Endodermal cell (in vitro differentiated cells): Measurements from ENCODE around the gene PDZRN4. TPM values are rescaled to one million over a fixed set of nuclear protein-coding genes. Genes with fewer than 3 reads are reported as not detected.

Source experiments
- DNase-seq: peaks from one replicate; pipeline ENCODE4 v3.0.0-alpha.2; 2017
- H3K27ac ChIP-seq: 2 replicates; pipeline ENCODE4 v1.5.1; 2013; ENCODE audit warnings: mild to moderate bottlenecking, low read depth, low read length, moderate library complexity
- H3K27me3 ChIP-seq: 2 replicates; pipeline ENCODE4 v1.6.1; 2013; ENCODE audit warnings: mild to moderate bottlenecking, low read length, moderate library complexity; ENCODE audit not compliant: insufficient read depth, control insufficient read depth, poor library complexity, severe bottlenecking
- H3K36me3 ChIP-seq: 2 replicates; pipeline ENCODE4 v1.7.0; 2013; ENCODE audit warnings: mild to moderate bottlenecking, low read length, moderate library complexity; ENCODE audit not compliant: control insufficient read depth, insufficient read depth
- H3K4me1 ChIP-seq: one replicate; pipeline ENCODE4 v1.7.0; 2013; ENCODE audit warnings: low read length; ENCODE audit not compliant: control insufficient read depth, insufficient read depth
- H3K4me3 ChIP-seq: 2 replicates; pipeline ENCODE4 v1.5.1; 2013; ENCODE audit warnings: mild to moderate bottlenecking, low read length, moderate library complexity
- H3K9ac ChIP-seq: 2 replicates; pipeline ENCODE4 v1.6.1; 2013; ENCODE audit warnings: mild to moderate bottlenecking, low read length, moderate library complexity; ENCODE audit not compliant: poor library complexity, severe bottlenecking; ENCODE audit errors: extremely low read depth
- H3K9me3 ChIP-seq: 2 replicates; pipeline ENCODE4 v1.6.1; 2013; ENCODE audit warnings: mild to moderate bottlenecking, low read length, moderate library complexity; ENCODE audit not compliant: control insufficient read depth
- H3K27ac Mint-ChIP-seq: 2 replicates; pipeline ENCODE4 v1.8.0; 2020; ENCODE audit warnings: mixed read lengths
- H3K27me3 Mint-ChIP-seq: 2 replicates; pipeline ENCODE4 v1.8.0; 2021; ENCODE audit warnings: mild to moderate bottlenecking, mixed read lengths; ENCODE audit not compliant: insufficient read depth
- H3K36me3 Mint-ChIP-seq: 2 replicates; pipeline ENCODE4 v1.8.0; 2020; ENCODE audit warnings: low read depth, mixed read lengths
- H3K4me1 Mint-ChIP-seq: 2 replicates; pipeline ENCODE4 v1.8.0; 2020; ENCODE audit warnings: mixed read lengths
- H3K4me3 Mint-ChIP-seq: 2 replicates; pipeline ENCODE4 v1.8.0; 2020; ENCODE audit warnings: mild to moderate bottlenecking, moderate library complexity, mixed read lengths
- H3K9me3 Mint-ChIP-seq: 2 replicates; pipeline ENCODE4 v1.8.0; 2020; ENCODE audit warnings: mild to moderate bottlenecking, mixed read lengths
- WGBS, 2 experiments: methylation state at CpG; one replicate each; pipeline versions ENCODE4 v1.1.5 to v1.1.7; 2013; ENCODE audit warnings: missing lambda C conversion rate in 2 of 2, mixed read lengths in 1 of 2; ENCODE audit not compliant: insufficient coverage in 1 of 2, insufficient read length in 1 of 2; 5-methylcytosine and 5-hydroxymethylcytosine counted together
- total RNA-seq, 2 donors: library from RNA; stranded (reverse); fragmentation: NEBNext Ultra II Directional in 1 of 2; extraction: Animal tissue kit (Norgen Biotek cat#: 25700) in 1 of 2; gene quantifications; 2 replicates in 1 of 2; 3 replicates in 1 of 2; pipeline ENCODE4 v1.2.1, GENCODE V29; 2021
- TF ChIP-seq, protein P1 (sequence below): fragments of 200-600 bp; sonication (generic); conservative IDR thresholded peaks from 2 replicates; pipeline ENCODE4 v1.5.0; 2021; ENCODE audit warnings: antibody characterized with exemption, mild to moderate bottlenecking

The PDZRN4 gene
- total RNA-seq, 2 donors from 2014 or later: 1.6 to 1.9 TPM

DNA sequence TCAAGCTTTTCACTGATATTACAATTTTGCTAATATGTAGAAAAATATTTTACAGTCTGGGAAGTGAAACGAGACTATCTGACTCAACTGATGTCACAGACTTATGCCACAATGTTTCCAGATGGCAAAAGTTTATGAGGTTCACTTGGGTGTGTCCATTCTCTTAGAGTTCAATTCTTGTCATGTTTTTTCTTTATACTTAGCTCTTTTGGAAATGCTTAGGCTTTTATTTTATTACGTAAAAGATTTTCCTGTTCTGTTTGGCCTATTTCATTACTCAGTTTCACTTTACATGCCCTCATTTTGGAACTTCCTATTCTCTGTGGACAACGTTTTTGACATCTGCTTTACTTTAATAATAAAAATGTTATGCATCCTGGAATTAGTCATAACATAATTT is 2.1 kb upstream of the PDZRN4 start:
- H3K9me3 ChIP-seq: no peaks in the 10 kb centered on the region
- H3K27me3 ChIP-seq: peaks cover 40% of the 10 kb centered on the region
- Mint-ChIP-seq H3K4me3 (no peak overlapping the region), H3K4me1 (peaks cover 5% of the 10 kb centered on the region), H3K27ac (no peak overlapping the region), H3K36me3 (no peaks in the 10 kb centered on the region), H3K9me3 (no peaks in the 10 kb centered on the region), H3K27me3 (peaks cover 53% of the 10 kb centered on the region)
- no peaks in the 10 kb centered on the region for H3K36me3 ChIP-seq
- H3K9ac ChIP-seq: no peak overlapping the region
- TF ChIP-seq, protein P1, sequence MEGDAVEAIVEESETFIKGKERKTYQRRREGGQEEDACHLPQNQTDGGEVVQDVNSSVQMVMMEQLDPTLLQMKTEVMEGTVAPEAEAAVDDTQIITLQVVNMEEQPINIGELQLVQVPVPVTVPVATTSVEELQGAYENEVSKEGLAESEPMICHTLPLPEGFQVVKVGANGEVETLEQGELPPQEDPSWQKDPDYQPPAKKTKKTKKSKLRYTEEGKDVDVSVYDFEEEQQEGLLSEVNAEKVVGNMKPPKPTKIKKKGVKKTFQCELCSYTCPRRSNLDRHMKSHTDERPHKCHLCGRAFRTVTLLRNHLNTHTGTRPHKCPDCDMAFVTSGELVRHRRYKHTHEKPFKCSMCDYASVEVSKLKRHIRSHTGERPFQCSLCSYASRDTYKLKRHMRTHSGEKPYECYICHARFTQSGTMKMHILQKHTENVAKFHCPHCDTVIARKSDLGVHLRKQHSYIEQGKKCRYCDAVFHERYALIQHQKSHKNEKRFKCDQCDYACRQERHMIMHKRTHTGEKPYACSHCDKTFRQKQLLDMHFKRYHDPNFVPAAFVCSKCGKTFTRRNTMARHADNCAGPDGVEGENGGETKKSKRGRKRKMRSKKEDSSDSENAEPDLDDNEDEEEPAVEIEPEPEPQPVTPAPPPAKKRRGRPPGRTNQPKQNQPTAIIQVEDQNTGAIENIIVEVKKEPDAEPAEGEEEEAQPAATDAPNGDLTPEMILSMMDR: no peak
- DNase-seq: no peak
- no peak overlapping the region for H3K4me3 ChIP-seq
- H3K27ac ChIP-seq: no peak overlapping the region
- 87 to 92% methylated on average over 2 to 3 of the region's 3 CpGs for WGBS, 2 experiments
- H3K4me1 ChIP-seq: peaks cover 3% of the 10 kb centered on the region

DNA sequence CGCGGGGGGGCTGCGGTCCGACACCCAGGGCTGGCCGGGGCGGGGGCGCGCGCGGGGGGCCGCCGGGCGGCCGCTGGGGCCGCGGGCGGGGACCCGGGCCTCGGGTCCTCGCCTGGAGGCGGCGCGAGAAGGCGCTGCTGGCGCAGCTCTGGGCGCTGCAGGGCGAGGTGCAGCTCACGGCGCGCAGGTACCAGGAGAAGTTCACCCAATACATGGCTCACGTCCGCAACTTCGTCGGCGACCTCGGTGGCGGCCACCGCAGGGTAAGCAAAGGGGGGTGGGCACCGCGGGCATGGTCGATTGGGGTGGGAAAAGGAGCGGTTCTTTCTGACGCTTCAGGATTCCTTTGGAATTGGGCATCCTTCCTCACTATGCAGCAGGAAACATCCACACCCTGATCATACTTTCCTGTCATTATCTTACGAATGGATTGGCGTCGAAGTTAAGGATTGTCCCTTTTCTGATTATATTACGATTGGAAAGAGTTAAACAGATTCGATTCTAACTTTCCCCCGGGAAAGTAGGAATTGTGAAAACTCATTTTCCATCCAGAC is 798 bp downstream of the PDZRN4 start:
- no peaks in the 10 kb centered on the region for H3K9me3 ChIP-seq
- Mint-ChIP-seq H3K4me3 (peak overlapping the region; percentile 33), H3K27me3 (peaks cover 52% of the 10 kb centered on the region), H3K27ac (no peak overlapping the region), H3K36me3 (no peaks in the 10 kb centered on the region), H3K4me1 (peaks cover 5% of the 10 kb centered on the region), H3K9me3 (no peaks in the 10 kb centered on the region)
- H3K27me3 ChIP-seq: peaks cover 40% of the 10 kb centered on the region
- peak; percentile 81 for DNase-seq
- peak overlapping the region; percentile 65 for H3K4me3 ChIP-seq
- TF ChIP-seq, protein P1: no peak
- H3K4me1 ChIP-seq: peaks cover 3% of the 10 kb centered on the region
- 0 to 4% methylated on average over 3 to 49 of the region's 49 CpGs for WGBS, 2 experiments
- no peak overlapping the region for H3K27ac ChIP-seq
- no peaks in the 10 kb centered on the region for H3K36me3 ChIP-seq
- no peak overlapping the region for H3K9ac ChIP-seq

DNA sequence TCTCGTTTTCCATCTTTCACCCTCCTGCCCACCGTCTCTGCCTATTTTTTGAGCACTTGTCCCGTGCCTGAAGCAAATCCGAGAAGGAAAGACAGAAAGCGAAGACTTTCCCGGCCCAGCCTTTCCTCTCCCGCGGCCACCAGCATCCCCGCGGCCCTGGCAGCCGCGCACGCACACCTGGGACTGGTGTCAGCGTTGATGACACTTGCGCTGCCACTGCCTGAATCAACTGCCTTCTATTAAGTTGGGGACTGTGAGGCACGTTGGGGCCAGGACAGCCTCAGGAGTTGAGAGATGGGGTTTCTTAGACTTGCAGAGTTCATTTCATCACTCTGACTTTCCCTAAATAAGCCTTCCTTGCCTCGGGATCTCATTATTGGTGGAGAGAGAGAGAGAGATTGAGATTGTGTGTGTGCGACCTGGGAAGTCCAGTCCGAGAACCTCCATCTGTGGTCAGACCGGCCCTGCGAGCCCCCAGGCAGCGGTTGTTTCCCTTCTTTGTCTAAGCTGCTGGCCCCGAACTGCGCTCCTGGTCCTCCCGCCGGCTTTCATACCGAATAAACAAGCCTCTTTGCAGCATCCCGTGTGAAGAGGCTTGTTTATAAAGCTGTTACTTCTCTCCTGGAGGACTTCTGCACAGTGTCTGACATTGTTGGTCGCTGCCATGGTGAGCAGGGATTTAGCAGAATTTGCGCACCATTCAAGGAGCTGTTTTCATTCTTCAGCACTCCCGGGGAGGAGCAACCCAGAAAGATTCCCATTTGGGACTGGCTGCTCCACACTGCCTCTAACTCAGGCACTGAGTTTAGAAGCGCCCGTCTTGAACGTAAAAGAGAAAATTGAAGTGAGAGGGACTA is 1.5 kb downstream of the PDZRN4 start:
- Mint-ChIP-seq H3K4me1 (peaks cover 5% of the 10 kb centered on the region), H3K4me3 (peak overlapping the region; percentile 33), H3K27ac (no peak overlapping the region), H3K36me3 (no peaks in the 10 kb centered on the region), H3K27me3 (peaks cover 51% of the 10 kb centered on the region), H3K9me3 (no peaks in the 10 kb centered on the region)
- H3K9me3 ChIP-seq: no peaks in the 10 kb centered on the region
- H3K4me1 ChIP-seq: peaks cover 3% of the 10 kb centered on the region
- H3K36me3 ChIP-seq: no peaks in the 10 kb centered on the region
- H3K9ac ChIP-seq: no peak overlapping the region
- TF ChIP-seq, protein P1: no peak
- WGBS, 2 experiments: 9 to 14% methylated on average over 5 to 34 of the region's 34 CpGs
- no peak overlapping the region for H3K27ac ChIP-seq
- H3K4me3 ChIP-seq: peak overlapping the region; percentile 65
- peaks cover 40% of the 10 kb centered on the region for H3K27me3 ChIP-seq
- DNase-seq: peak; percentile 75
